Measurements from ENCODE around the gene TEX11.
"Not testable (repeated sequence)": the region's sequence is repeated elsewhere in the genome, so short reads cannot be mapped to it uniquely, and the experiment has no call there.

Gene TEX11

GRCh38 chrX:70577442-70577841 lies 331.1 kb downstream of the TEX11 start:
- DNase-seq = no peak

- DNase-seq = not testable (repeated sequence)
Measured at GRCh38 chrX:70569922-70570576, 338.5 kb downstream of the TEX11 start.

- no peak for DNase-seq
Measured at GRCh38 chrX:70554948-70555347, 353.6 kb downstream of the TEX11 start.

DNA sequence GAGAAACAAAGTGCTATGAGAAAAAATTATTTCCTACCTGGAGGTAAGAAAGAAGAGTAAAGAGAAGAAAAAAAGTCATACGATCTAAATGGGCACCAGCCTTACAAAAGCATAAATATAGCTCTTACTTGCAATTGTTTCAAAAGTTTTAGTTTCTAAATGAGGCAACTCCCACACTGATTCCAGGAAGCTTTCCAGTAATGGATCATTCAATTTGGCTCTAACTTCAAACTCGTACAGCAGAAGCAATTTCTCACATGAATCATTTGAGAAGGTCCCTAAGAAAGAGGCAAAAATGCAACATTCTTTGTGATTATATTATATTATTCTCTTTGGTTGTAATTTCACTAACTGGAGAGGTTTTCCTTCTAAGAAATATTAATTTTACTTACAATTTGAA lies 354.0 kb downstream of the TEX11 start:
- DNase-seq = no peak

DNA sequence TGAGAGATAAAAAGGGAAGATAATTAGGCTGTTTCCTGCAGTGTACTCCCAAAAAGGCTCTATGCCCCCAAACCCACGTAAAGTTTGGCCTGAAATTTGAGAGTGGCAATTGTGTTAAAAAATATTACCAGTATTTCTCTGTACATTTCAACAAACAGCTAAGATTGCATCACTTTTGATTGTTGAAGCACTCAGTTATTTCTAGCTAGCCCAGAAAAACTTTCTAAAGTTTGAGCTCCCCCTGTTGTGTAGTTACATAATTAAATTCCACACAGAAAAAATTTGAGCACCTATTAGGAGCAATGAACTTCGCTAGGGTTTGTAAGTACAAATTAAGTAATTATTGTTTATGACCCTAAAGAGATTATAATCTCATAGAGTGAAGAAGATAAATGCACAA lies 354.4 kb downstream of the TEX11 start:
- DNase-seq = no peak

DNA sequence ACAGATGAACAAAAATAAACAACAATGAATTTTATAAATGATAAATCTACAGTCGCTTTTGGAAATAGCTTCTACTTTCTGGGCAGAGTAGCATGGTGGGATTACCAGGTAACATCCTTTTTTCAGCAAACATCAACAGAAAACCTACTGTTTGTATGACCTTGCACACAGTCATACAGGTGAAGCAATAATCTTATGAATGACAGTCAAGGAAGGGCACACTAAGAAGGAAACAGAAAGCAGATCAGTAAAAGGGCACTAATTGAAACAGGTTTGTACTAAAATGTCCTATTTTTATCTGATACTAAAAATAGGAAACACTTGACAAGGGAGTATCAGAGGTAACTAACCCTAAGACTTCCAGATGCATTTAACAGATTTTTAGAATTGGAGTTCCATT lies 355.0 kb downstream of the TEX11 start:
- DNase-seq = no peak

DNA sequence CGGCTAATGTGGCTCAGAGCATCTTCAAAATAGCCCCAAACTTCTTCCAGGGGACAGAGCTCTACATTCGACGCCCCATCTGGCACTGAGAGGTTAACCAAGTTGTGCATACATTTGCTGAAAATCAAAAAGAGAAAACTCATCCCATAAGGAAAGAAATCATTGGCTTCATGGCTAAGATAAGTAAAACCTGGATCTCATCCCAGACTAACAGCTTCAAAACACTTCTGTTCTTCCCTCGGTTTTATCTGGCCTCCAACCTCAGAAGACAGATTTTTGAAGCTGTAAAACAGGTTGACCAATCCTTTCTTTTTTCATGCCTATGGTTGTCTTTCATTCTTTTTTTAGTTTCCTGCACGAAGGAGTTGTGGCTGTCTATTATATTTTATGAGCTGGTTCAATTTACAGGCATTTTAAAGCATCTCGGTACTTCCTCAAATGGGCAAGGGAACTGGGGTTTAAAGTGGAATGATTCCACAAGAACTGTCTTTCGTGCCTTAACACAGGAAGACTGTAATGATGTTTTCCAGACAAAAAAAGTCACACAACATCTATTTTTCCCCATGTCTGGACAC lies 356.3 kb downstream of the TEX11 start:
- DNase-seq = no peak

DNA sequence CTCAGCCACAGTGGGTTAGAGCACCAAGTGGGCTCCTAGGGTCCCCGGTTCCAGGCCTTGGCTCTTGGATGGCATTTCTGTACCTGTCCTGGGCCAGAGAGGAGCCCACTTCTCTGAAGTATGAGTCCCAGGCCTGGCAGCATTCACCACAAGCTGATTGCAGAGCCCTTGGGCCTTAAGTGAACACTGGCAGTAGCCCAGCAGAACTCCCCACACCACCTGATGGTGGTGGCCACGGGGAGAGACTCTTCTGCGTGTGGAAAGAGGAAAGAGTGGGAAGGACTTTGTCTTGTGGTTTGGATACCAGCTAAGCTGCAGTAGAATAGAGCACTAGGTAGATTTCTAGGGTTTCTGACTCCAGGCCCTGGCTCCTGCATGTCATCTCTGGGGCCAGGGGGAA lies 359.1 kb downstream of the TEX11 start:
- no peak for DNase-seq

DNA sequence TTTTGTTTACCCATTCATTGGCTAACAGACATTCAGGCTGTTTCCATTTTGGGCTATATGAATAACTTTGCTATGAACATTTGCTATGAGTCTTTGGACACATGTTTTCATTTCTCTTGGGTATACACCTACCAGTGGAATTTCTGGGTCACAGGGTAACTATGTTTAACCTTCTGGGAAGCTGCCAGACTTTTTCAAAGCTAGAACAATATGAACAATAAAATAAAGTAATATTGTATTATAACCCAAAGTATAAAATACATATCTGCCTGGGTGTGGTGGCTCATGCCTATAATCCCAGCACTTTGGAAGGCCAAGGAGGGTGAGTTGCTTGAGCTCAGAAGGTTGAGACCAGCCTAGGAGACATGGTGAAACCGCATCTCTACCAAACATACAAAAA lies 373.3 kb downstream of the TEX11 start:
- no peak for DNase-seq

GRCh38 chrX:70527610-70528345 lies 380.7 kb downstream of the TEX11 start:
- no peak for DNase-seq

DNA sequence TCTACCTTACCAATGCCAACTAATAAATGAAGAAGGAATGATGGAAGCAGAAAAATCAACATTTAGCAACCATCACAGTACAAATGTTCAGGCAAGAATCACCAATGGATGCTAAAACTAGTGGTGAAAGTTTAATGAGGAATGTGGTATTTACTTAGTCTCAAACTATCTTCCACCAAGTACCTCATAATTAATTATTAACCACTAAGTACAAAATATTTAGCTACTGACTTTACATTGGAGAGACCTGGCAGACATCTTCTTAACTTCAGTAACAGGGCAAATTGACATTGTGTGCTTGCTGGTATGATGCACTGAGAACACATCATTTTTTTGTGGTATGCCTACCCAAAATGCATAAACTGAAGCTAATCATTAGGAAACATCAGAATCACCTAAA lies 381.5 kb downstream of the TEX11 start:
- no peak for DNase-seq

GRCh38 chrX:70525733-70526132 lies 382.8 kb downstream of the TEX11 start:
- peak; percentile 3 for DNase-seq

DNA sequence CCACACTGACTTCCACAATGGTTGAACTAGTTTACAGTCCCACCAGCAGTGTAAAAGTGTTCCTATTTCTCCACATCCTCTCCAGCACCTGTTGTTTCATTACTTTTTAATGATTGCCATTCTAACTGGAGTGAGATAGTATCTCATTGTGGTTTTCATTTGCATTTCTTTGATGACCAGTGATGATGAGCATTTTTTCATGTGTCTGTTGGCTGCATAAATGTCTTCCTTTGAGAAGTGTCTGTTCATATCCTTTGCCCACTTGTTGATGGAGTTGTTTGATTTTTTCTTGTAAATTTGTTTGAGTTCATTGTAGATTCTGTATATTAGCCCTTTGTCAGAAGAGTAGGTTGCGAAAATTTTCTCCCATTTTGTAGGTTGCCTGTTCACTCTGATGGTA lies 392.8 kb downstream of the TEX11 start:
- DNase-seq = not testable (repeated sequence)

DNA sequence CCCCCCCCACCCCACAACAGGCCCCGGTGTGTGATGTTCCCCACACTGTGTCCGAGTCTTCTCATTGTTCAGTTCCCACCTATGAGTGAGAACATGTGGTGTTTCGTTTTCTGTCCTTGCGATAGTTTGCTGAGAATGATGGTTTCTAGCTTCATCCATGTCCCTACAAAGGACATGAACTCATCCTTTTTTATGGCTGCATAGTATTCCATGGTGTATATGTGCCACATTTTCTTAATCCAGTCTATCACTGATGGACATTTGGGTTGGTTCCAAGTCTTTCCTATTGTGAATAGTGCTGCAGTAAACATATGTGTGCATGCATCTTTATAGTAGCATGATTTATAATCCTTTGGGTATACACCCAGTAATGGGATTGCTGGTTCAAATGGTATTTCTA lies 393.2 kb downstream of the TEX11 start:
- not testable (repeated sequence) for DNase-seq

DNA sequence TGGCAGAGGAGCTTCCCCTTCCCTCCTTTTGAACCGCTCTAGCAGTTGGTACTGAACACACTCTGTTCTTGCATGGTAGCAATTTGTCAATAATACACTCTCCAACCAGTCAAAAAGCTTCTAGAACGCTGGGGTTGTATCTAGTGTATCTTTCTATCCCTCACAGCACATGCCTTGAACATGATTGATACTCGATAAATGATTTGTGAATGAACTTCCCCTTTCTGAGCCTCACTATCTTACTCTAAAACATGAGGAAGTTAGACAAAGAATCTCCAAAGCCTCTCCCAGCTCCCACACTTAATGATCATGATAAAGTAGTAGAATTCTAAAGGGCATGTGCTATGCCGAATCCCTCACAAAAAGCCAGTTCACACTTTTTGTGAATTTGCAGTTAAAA lies 399.4 kb downstream of the TEX11 start:
- DNase-seq = no peak

- no peak for DNase-seq
Measured at GRCh38 chrX:70508296-70508911, 400.1 kb downstream of the TEX11 start.

GRCh38 chrX:70505451-70505841 lies 403.1 kb downstream of the TEX11 start:
- DNase-seq = no peak

DNA sequence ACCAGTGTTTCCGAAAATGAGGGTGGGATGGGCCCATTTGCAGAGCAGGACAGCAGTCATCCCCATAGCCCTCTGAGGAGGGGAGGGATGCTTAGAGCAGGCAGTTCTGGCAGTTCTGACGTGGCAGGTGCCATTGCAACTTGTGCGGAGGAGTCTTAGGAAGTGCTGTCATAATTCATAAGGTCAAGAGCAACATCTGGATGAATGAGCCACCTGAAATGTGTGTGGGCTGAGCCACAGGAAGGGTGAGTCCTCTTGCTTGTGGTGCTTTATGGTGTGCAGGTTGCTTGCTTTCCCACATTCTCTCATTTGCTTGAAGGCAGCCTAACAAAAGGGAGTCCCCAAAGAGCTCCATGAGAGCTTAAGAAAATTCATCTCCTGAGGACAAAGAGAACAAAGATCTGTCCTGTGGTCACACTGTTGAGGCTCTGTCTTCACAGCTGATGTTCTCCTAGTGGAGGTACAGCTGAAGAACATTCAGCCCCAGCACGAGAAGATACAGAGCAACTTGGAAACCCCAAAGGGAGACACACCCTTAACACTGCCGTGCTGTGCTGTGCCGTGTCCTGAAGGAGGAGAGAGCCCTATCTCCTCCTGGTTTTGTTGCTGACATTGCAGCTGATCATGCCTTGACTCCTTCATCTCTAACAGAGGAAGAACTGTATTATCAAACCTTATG lies 403.6 kb downstream of the TEX11 start:
- DNase-seq = no peak

DNA sequence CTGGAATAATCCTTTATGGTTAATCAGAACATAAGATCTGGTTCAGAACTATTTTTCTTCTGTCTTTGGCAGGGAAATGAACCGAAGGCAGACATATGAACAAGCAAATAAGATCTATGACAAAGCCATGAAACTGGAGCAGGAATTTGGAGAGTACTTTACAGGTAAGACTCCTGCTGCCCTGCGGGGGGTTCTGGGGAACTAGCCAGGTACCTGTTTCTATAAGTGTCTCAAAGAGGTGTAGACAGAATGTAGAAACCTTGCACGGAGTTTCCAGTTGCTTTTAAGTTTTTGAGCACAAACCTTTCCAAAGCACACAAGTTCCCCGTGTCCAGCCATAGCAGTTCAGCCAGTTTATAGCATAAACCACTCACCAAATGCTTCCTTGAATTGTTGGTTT lies 407.7 kb downstream of the TEX11 start:
- DNase-seq = no peak

DNA sequence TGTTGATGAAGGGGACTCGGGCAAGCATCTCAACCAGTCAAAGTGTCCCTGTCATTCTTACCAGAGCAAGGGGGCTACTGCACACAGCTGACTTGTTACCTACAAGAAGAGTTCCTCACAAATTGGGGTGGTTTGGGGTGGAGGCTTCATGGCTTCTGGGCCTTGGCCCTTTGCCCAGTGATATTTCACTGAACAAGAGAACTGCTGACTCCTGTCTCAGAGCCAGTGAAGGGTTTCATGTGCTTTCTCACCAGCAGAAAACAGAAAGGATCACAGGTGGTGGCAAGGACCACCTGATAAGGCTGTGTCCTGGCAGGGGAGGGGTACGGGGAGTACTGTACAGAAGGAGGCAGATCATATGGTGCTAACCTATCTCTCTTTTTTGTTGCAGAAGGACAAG lies 410.4 kb downstream of the TEX11 start:
- DNase-seq = no peak

DNA sequence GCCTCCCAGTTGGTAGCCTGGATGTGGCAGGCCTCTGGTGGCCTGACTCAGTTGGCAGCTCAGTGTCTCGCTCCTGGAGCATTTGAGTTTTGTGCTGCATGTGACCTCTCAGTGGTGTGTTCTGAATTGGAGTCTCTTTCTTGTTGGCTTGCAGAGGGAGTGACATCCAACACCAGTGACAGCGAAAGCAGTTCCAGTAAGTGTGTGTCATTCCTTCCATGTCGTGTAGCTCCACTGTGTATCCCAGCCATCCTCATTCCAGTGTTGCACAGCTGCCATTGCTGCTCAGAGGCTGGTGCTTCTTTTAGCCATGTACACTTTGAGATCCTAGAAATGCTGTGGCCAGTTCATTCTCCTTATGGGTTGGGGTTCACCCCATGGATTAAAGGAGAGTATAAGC lies 411.5 kb downstream of the TEX11 start:
- no peak for DNase-seq

- DNase-seq = no peak
Measured at GRCh38 chrX:70496491-70496890, 412.0 kb downstream of the TEX11 start.

GRCh38 chrX:70494441-70494840 lies 414.1 kb downstream of the TEX11 start:
- DNase-seq = no peak
